ENCODE results near the gene TRAF7. TPM values are rescaled to one million over a fixed set of nuclear protein-coding genes. Genes with fewer than 3 reads are reported as not detected.

TRAF7 gene
- total RNA-seq, 2 experiments from 2014 or later = 53.6 to 82.3 TPM

DNA sequence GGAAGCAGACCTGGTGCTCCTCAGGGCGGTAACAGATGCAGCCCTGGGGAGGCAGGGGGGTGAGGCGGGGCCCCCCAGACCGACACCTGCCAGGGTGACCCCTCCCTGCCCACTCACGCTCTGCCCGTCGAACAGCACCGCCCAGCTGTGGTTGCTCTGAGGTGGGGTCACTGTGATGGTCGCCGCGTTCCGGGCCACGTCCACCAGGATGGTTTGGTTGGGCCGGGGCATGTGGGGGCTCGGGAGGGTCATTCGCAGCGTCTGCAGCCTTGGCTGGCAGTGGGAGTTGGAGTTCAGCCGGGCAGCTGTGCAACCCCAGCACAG is 54.4 kb downstream of the TRAF7 start:
- H3K4me2 ChIP-seq (ENCODE audit: low read length) = no peak overlapping the region
- H2AFZ ChIP-seq (ENCODE audit: low read length) = no peak overlapping the region
- H3K4me3 ChIP-seq (ENCODE audit: low read depth, low read length, poor library complexity, severe bottlenecking) = no peak overlapping the region
- intact Hi-C loops (cut with micrococcal nuclease; ENCODE audit: unreplicated experiment) = no loop called here
- TF ChIP-seq CTCF (conservative IDR thresholded peaks at IDR 0.05; ENCODE audit: low read length) (no peak), EZH2phosphoT487 (IDR thresholded peaks at IDR 0.05; ENCODE audit: borderline replicate concordance, low read depth, low read length) (no peak)
- H3K27ac ChIP-seq (ENCODE audit: low read depth, low read length, poor library complexity, severe bottlenecking) = no peak overlapping the region
- H3K36me3 ChIP-seq (ENCODE audit: insufficient read depth, low read length) = peaks cover 46% of the 10 kb centered on the region
- POLR2A ChIA-PET = no interaction called here
- peaks cover 26% of the 10 kb centered on the region; the same call in 1 of the 2 replicates for H3K79me2 ChIP-seq (ENCODE audit: insufficient read depth, low read depth, low read length)
- no TSS peak for BruUV-seq (replicated peaks)
- peaks cover 26% of the 10 kb centered on the region for H3K4me1 ChIP-seq (ENCODE audit: insufficient read depth, low read length, poor library complexity, severe bottlenecking)
- no peaks in the 10 kb centered on the region for H3K9me2 ChIP-seq (ENCODE audit: insufficient read depth, low read length)
- H3K9me3 ChIP-seq (ENCODE audit: low read length) = no peaks in the 10 kb centered on the region
- H4K20me1 ChIP-seq (ENCODE audit: insufficient read depth, low read length) = peaks cover 13% of the 10 kb centered on the region; the same call in 1 of the 2 replicates
- no peak for DNase-seq (ENCODE audit: low spot score)
- CTCF ChIA-PET (ENCODE audit: unreplicated experiment) = no interaction called here

- ChIA-PET CTCF (ENCODE audit: unreplicated experiment) (no interaction called here), POLR2A (no interaction called here)
- H3K4me3 ChIP-seq (ENCODE audit: low read depth, low read length, poor library complexity, severe bottlenecking) = no peak within 1 kb of the TSS
- peaks cover 13% of the 10 kb centered on the region; the same call in 1 of the 2 replicates for H4K20me1 ChIP-seq (ENCODE audit: insufficient read depth, low read length)
- H2AFZ ChIP-seq (ENCODE audit: low read length) = no peak within 1 kb of the TSS
- peak within 1 kb of the TSS; percentile 78; the same call in 1 of the 2 replicates for H3K4me2 ChIP-seq (ENCODE audit: low read length)
- TF ChIP-seq CTCF (conservative IDR thresholded peaks at IDR 0.05; ENCODE audit: low read length) (no peak), EZH2phosphoT487 (IDR thresholded peaks at IDR 0.05; ENCODE audit: borderline replicate concordance, low read depth, low read length) (no peak)
- intact Hi-C loops (cut with micrococcal nuclease; ENCODE audit: unreplicated experiment) = no loop called here
- peaks cover 30% of the 10 kb centered on the region; the same call in 1 of the 2 replicates for H3K79me2 ChIP-seq (ENCODE audit: insufficient read depth, low read depth, low read length)
- H3K9me3 ChIP-seq (ENCODE audit: low read length) = no peaks in the 10 kb centered on the region
- no peaks in the 10 kb centered on the region for H3K9me2 ChIP-seq (ENCODE audit: insufficient read depth, low read length)
- no TSS peak for BruUV-seq (replicated peaks)
- no peak for DNase-seq (ENCODE audit: low spot score)
- no peak within 1 kb of the TSS for H3K27ac ChIP-seq (ENCODE audit: low read depth, low read length, poor library complexity, severe bottlenecking)
- H3K36me3 ChIP-seq (ENCODE audit: insufficient read depth, low read length) = peaks cover 46% of the 10 kb centered on the region
- H3K4me1 ChIP-seq (ENCODE audit: insufficient read depth, low read length, poor library complexity, severe bottlenecking) = peaks cover 26% of the 10 kb centered on the region
These were observed 55.1 kb downstream of the TRAF7 start, which contains the start of gene BRICD5 for GRCh38 chr16:2210386-2211365. TSS of gene BRICD5 (minus strand) at chr16:2210863. CDS start at chr16:2210833, 30 bp downstream.

DNA sequence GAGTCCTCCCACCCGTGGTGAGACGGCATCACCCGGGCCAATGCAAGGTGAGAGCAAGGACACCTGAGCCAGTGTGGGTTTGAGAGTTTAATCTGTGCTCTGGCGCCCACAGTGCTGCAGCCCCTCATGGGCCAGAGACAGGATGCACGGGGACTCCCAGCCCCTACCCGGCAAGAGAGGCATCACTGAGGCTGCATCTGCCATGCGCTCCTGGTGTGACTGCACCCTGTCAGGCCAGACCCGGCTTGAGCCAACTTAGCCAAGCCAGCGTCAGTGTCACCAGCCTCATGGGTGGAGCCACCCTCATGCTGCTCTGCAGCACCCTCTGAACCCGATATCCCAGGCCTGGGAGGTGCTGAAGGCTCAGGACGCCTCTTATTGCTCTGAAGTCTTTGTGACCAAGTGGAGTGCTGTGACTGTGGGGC is 56.4 kb downstream of the TRAF7 start:
- H3K9me3 ChIP-seq (ENCODE audit: low read length) = no peaks in the 10 kb centered on the region
- CTCF ChIA-PET (ENCODE audit: unreplicated experiment) = no interaction called here
- no TSS peak for BruUV-seq (replicated peaks)
- H4K20me1 ChIP-seq (ENCODE audit: insufficient read depth, low read length) = peaks cover 13% of the 10 kb centered on the region; the same call in 1 of the 2 replicates
- H3K4me2 ChIP-seq (ENCODE audit: low read length) = peak overlapping the region; percentile 78
- TF ChIP-seq CTCF (conservative IDR thresholded peaks at IDR 0.05; ENCODE audit: low read length) (no peak), EZH2phosphoT487 (IDR thresholded peaks at IDR 0.05; ENCODE audit: borderline replicate concordance, low read depth, low read length) (no peak)
- intact Hi-C loops (cut with micrococcal nuclease; ENCODE audit: unreplicated experiment) = no loop called here
- no peak for DNase-seq (ENCODE audit: low spot score)
- H3K27ac ChIP-seq (ENCODE audit: low read depth, low read length, poor library complexity, severe bottlenecking) = no peak overlapping the region
- H3K36me3 ChIP-seq (ENCODE audit: insufficient read depth, low read length) = peaks cover 47% of the 10 kb centered on the region
- peaks cover 26% of the 10 kb centered on the region; the same call in 1 of the 2 replicates for H3K79me2 ChIP-seq (ENCODE audit: insufficient read depth, low read depth, low read length)
- H3K4me3 ChIP-seq (ENCODE audit: low read depth, low read length, poor library complexity, severe bottlenecking) = peak overlapping the region; percentile 98
- no peaks in the 10 kb centered on the region for H3K9me2 ChIP-seq (ENCODE audit: insufficient read depth, low read length)
- POLR2A ChIA-PET = interaction anchor here (0.6 kb wide), 1 partner anchor 52 kb away, joined by 3 read pairs; no protein-coding TSS in a partner anchor
- peaks cover 27% of the 10 kb centered on the region for H3K4me1 ChIP-seq (ENCODE audit: insufficient read depth, low read length, poor library complexity, severe bottlenecking)
- H2AFZ ChIP-seq (ENCODE audit: low read length) = no peak overlapping the region
